Prostate gland (tissue), 2 donors: Measurements from ENCODE around the gene ARHGEF4.

Experiments
- CTCF ChIP-seq, 4 experiments: fragments of 200-600 bp in 2 of 4; fragments of 450-650 bp in 2 of 4; sonication (generic) in 2 of 4; IDR thresholded peaks; 1 replicate in 3 of 4; 2 replicates in 1 of 4; pipeline ENCODE4 v1.5.1; 2016 to 2019; ENCODE audit warnings: antibody characterized with exemption in 4 of 4, mild to moderate bottlenecking in 2 of 4, moderate library complexity in 2 of 4
- POLR2A ChIP-seq: fragments of 450-650 bp; IDR thresholded peaks from one replicate; pipeline ENCODE4 v1.6.1; 2016; ENCODE audit warnings: antibody characterized with exemption, mild to moderate bottlenecking
- POLR2AphosphoS5 ChIP-seq: sonication (generic); formaldehyde crosslinking; IDR thresholded peaks from one replicate; pipeline ENCODE4 v1.6.1; 2017; ENCODE audit warnings: antibody characterized with exemption

GRCh38 chr2:130884013-130884412 is 47.3 kb downstream of the ARHGEF4 start:
- TF ChIP-seq CTCF (IDR thresholded peaks at IDR 0.05) (no peak), POLR2AphosphoS5 (no peak), POLR2A (no peak)
